CD1c-positive myeloid dendritic cell (primary cell): ENCODE results near the gene RAB9B.

Source experiments
- DNase-seq: peaks from one replicate; pipeline ENCODE4 v3.0.0-alpha.2; 2016; ENCODE audit errors: extremely low spot score

Gene RAB9B

GRCh38 chrX:103811858-103812257, 20.2 kb downstream of the RAB9B start:
- no peak for DNase-seq

GRCh38 chrX:103806862-103807474, 25.1 kb downstream of the RAB9B start:
- DNase-seq, result no peak

- DNase-seq, result no peak
These were observed 26.2 kb downstream of the RAB9B start for GRCh38 chrX:103805860-103806259.

GRCh38 chrX:103800318-103800717, 31.7 kb downstream of the RAB9B start:
- DNase-seq, result no peak

GRCh38 chrX:103797691-103798090, 34.4 kb downstream of the RAB9B start:
- no peak for DNase-seq

- DNase-seq, result no peak
These were observed 37.9 kb downstream of the RAB9B start for GRCh38 chrX:103794119-103794518.

GRCh38 chrX:103793545-103793940, 38.5 kb downstream of the RAB9B start:
- DNase-seq, result no peak

GRCh38 chrX:103792916-103793544, 39.0 kb downstream of the RAB9B start:
- DNase-seq, result no peak

- DNase-seq, result no peak
These were observed 40.1 kb downstream of the RAB9B start for GRCh38 chrX:103791826-103792485.

- DNase-seq, result no peak
These were observed 40.8 kb downstream of the RAB9B start for GRCh38 chrX:103791228-103791627.

- DNase-seq, result peak; percentile 1
These were observed 43.1 kb downstream of the RAB9B start for GRCh38 chrX:103789004-103789403.

GRCh38 chrX:103783971-103784370, 48.1 kb downstream of the RAB9B start:
- no peak for DNase-seq

GRCh38 chrX:103783196-103783595, 48.9 kb downstream of the RAB9B start:
- DNase-seq, result no peak

GRCh38 chrX:103782640-103783039, 49.4 kb downstream of the RAB9B start:
- no peak for DNase-seq

- DNase-seq, result no peak
These were observed 50.4 kb downstream of the RAB9B start for GRCh38 chrX:103781706-103782105.

GRCh38 chrX:103781062-103781402, 51.0 kb downstream of the RAB9B start:
- DNase-seq, result no peak

- DNase-seq, result no peak
These were observed 51.6 kb downstream of the RAB9B start for GRCh38 chrX:103780336-103781061.

- DNase-seq, result no peak
These were observed 52.8 kb downstream of the RAB9B start for GRCh38 chrX:103779141-103779789.

- DNase-seq, result no peak
These were observed 55.5 kb downstream of the RAB9B start, which contains the start of gene PLP1 for GRCh38 chrX:103776546-103776945. Gene PLP1 (plus strand): TSS chrX:103776840. CDS start chrX:103776996, 156 bp downstream.

- DNase-seq, result peak; percentile 5
These were observed 57.9 kb downstream of the RAB9B start for GRCh38 chrX:103774070-103774642.

GRCh38 chrX:103773445-103773844, 58.6 kb downstream of the RAB9B start:
- no peak for DNase-seq
